Liver (tissue), 9 donors: Measurements from ENCODE around the gene KRT36. TPM values are rescaled to one million over a fixed set of nuclear protein-coding genes. Genes with fewer than 3 reads are reported as not detected.

ENCODE experiments used
- DNase-seq: peaks from one replicate; pipeline ENCODE4 v3.0.0-alpha.2; 2017; ENCODE audit warnings: low spot score
- H3K27ac ChIP-seq, 2 donors: one replicate each; pipeline ENCODE4 v1.7.0; 2013; ENCODE audit warnings: inconsistent platforms in 2 of 2, low read length in 2 of 2, control low read depth in 1 of 2, low read depth in 1 of 2, mild to moderate bottlenecking in 1 of 2
- H3K27me3 ChIP-seq, 4 donors: one replicate each; pipeline versions ENCODE4 v1.6.1 to v1.7.0; 2013; ENCODE audit warnings: low read length in 3 of 4, inconsistent platforms in 1 of 4, mild to moderate bottlenecking in 1 of 4, moderate library complexity in 1 of 4; ENCODE audit not compliant: control insufficient read depth in 4 of 4, insufficient read depth in 4 of 4
- H3K36me3 ChIP-seq, 4 donors: one replicate each; pipeline versions ENCODE4 v1.6.1 to v1.7.0; 2013; ENCODE audit warnings: low read length in 3 of 4, mild to moderate bottlenecking in 3 of 4, low read depth in 1 of 4, moderate library complexity in 1 of 4; ENCODE audit not compliant: control insufficient read depth in 4 of 4, insufficient read depth in 3 of 4
- H3K4me1 ChIP-seq, 4 donors: one replicate each; pipeline versions ENCODE4 v1.6.1 to v1.7.0; 2013; ENCODE audit warnings: low read length in 3 of 4, mild to moderate bottlenecking in 3 of 4, moderate library complexity in 1 of 4; ENCODE audit not compliant: control insufficient read depth in 4 of 4, insufficient read depth in 4 of 4
- H3K4me3 ChIP-seq, 3 donors: one replicate each; pipeline versions ENCODE4 v1.6.1 to v1.7.0; 2013; ENCODE audit warnings: low read length in 3 of 3, control low read depth in 1 of 3, low read depth in 1 of 3, mild to moderate bottlenecking in 1 of 3
- H3K9ac ChIP-seq, 2 donors: one replicate each; pipeline ENCODE4 v1.7.0; 2013; ENCODE audit warnings: low read length in 2 of 2, mild to moderate bottlenecking in 2 of 2, moderate library complexity in 2 of 2, control low read depth in 1 of 2, low read depth in 1 of 2
- H3K9me3 ChIP-seq, 4 donors: one replicate each; pipeline versions ENCODE4 v1.6.1 to v1.7.0; 2013; ENCODE audit warnings: low read length in 3 of 4; ENCODE audit not compliant: control insufficient read depth in 4 of 4
- ATF3 ChIP-seq: IDR thresholded peaks from 2 replicates; pipeline ENCODE4 v1.6.1; 2016; ENCODE audit warnings: antibody characterized with exemption
- CTCF ChIP-seq: fragments of 150-350 bp; IDR thresholded peaks from 2 replicates; pipeline ENCODE4 v1.5.1; 2017; ENCODE audit warnings: improper control_type of control experiment, low read depth, low read length; ENCODE audit not compliant: missing input control
- EGR1 ChIP-seq, 2 donors: IDR thresholded peaks; 2 replicates each; pipeline ENCODE4 v1.6.1; 2016 to 2018; ENCODE audit warnings: antibody characterized with exemption in 2 of 2, low read depth in 2 of 2
- FOXA1 ChIP-seq: IDR thresholded peaks from 2 replicates; pipeline ENCODE4 v1.6.1; 2016; ENCODE audit warnings: antibody characterized with exemption
- GABPA ChIP-seq, 2 donors: IDR thresholded peaks in 1 of 2; conservative IDR thresholded peaks in 1 of 2; 2 replicates each; pipeline ENCODE4 v1.6.1; 2016; ENCODE audit warnings: antibody characterized with exemption in 2 of 2, mild to moderate bottlenecking in 1 of 2, moderate library complexity in 1 of 2
- HNF4A ChIP-seq, 2 donors: conservative IDR thresholded peaks; 2 replicates each; pipeline ENCODE4 v1.6.1; 2016; ENCODE audit warnings: antibody characterized with exemption in 2 of 2, mild to moderate bottlenecking in 2 of 2
- HNF4G ChIP-seq: IDR thresholded peaks from 2 replicates; pipeline ENCODE4 v1.6.1; 2016; ENCODE audit warnings: antibody characterized with exemption
- JUND ChIP-seq, 2 donors: IDR thresholded peaks; 2 replicates each; pipeline ENCODE4 v1.6.1; 2016; ENCODE audit warnings: antibody characterized with exemption in 2 of 2
- MAX ChIP-seq: IDR thresholded peaks from 2 replicates; pipeline ENCODE4 v1.6.1; 2016; ENCODE audit warnings: antibody characterized with exemption
- NR2F2 ChIP-seq: IDR thresholded peaks from 2 replicates; pipeline ENCODE4 v1.6.1; 2016; ENCODE audit warnings: antibody characterized with exemption
- RAD21 ChIP-seq, 2 donors: IDR thresholded peaks; 2 replicates each; pipeline ENCODE4 v1.6.1; 2016; ENCODE audit warnings: antibody characterized with exemption in 2 of 2, mild to moderate bottlenecking in 2 of 2
- REST ChIP-seq: IDR thresholded peaks from 2 replicates; pipeline ENCODE4 v1.6.1; 2016; ENCODE audit warnings: antibody characterized with exemption, mild to moderate bottlenecking
- RXRA ChIP-seq, 2 donors: IDR thresholded peaks; 2 replicates each; pipeline ENCODE4 v1.6.1; 2017 to 2018; ENCODE audit warnings: antibody characterized with exemption in 2 of 2, mild to moderate bottlenecking in 1 of 2
- SP1 ChIP-seq: IDR thresholded peaks from 2 replicates; pipeline ENCODE4 v1.6.1; 2018; ENCODE audit warnings: antibody characterized with exemption, mild to moderate bottlenecking
- TAF1 ChIP-seq: conservative IDR thresholded peaks from 2 replicates; pipeline ENCODE4 v1.6.1; 2016; ENCODE audit warnings: antibody characterized with exemption, mild to moderate bottlenecking
- YY1 ChIP-seq: IDR thresholded peaks from 2 replicates; pipeline ENCODE4 v1.6.1; 2016; ENCODE audit warnings: antibody characterized with exemption, mild to moderate bottlenecking
- ZBTB33 ChIP-seq: IDR thresholded peaks from 2 replicates; pipeline ENCODE4 v1.6.1; 2016; ENCODE audit warnings: antibody characterized with exemption
- WGBS: extraction: QIAGEN DNeasy Blood & Tissue Kit; methylation state at CpG from one replicate; pipeline ENCODE4 v1.1.7; 2013; 5-methylcytosine and 5-hydroxymethylcytosine counted together
- polyA plus RNA-seq, 2 donors: library from polyadenylated mRNA; stranded (reverse) in 1 of 2; unstranded in 1 of 2; fragments of 200-250 nt in 1 of 2; fragments of >200 nt in 1 of 2; fragmentation: Nextera tagmentation in 1 of 2; extraction: Ambion mirVana in 1 of 2; gene quantifications; one replicate each; pipeline versions ENCODE4 v1.2.1 to v1.2.3, GENCODE V29; 2013 to 2015
- total RNA-seq, 2 donors: library from RNA; depleted of rRNA; stranded (reverse); fragments of >200 nt; gene quantifications; one replicate each; pipeline ENCODE4 v1.2.3, GENCODE V29; 2014
- donor health status: healthy.
- donor health status: healthy.
- donor health status: healthy.
- donor health status: healthy.
- donor health status: healthy.

KRT36 gene
- total and polyA plus RNA-seq, 4 donors, result 0.05 TPM; not detected in 3

- WGBS, result 87% methylated on average over 5 of the region's 5 CpGs
- Histone ChIP-seq H3K4me1 (no peaks in the 10 kb centered on the region), H3K27me3 (no peaks in the 10 kb centered on the region), H3K36me3 (no peaks in the 10 kb centered on the region), H3K9ac (no peak overlapping the region), H3K9me3 (no peaks in the 10 kb centered on the region), H3K4me3 (no peak overlapping the region), H3K27ac (no peak overlapping the region)
- TF ChIP-seq ZBTB33 (no peak), EGR1 (IDR thresholded peaks at IDR 0.05; ENCODE audit: low read depth in 2 of 2) (no peak), REST (no peak), RXRA (IDR thresholded peaks at IDR 0.05) (no peak), MAX (no peak), ATF3 (no peak), JUND (IDR thresholded peaks at IDR 0.05) (no peak), NR2F2 (no peak), HNF4A (conservative IDR thresholded peaks at IDR 0.05) (no peak), FOXA1 (no peak), HNF4G (no peak), SP1 (no peak), TAF1 (no peak), RAD21 (IDR thresholded peaks at IDR 0.05) (no peak)
- DNase-seq, result no peak
These were observed 23.4 kb upstream of the KRT36 start for GRCh38 chr17:41513168-41513547.

- Histone ChIP-seq H3K27me3 (no peaks in the 10 kb centered on the region), H3K4me3 (no peak overlapping the region), H3K9me3 (no peaks in the 10 kb centered on the region), H3K36me3 (no peaks in the 10 kb centered on the region), H3K27ac (no peak overlapping the region), H3K4me1 (no peaks in the 10 kb centered on the region), H3K9ac (no peak overlapping the region)
- DNase-seq, result no peak
- 57% methylated on average over 7 of the region's 7 CpGs for WGBS
- TF ChIP-seq RXRA (IDR thresholded peaks at IDR 0.05) (no peak), REST (no peak), RAD21 (IDR thresholded peaks at IDR 0.05) (no peak), GABPA (IDR thresholded peaks at IDR 0.05 in 1 of 2, conservative IDR thresholded peaks at IDR 0.05 in 1 of 2) (no peak), YY1 (no peak), HNF4G (no peak), CTCF (no peak), ZBTB33 (no peak), TAF1 (no peak), MAX (no peak), ATF3 (no peak), HNF4A (conservative IDR thresholded peaks at IDR 0.05) (no peak)
These were observed 22.9 kb upstream of the KRT36 start for GRCh38 chr17:41512546-41513167.
